Left lung (tissue), 10 donors: ENCODE results near the gene CREB3L4. TPM values are rescaled to one million over a fixed set of nuclear protein-coding genes. Genes with fewer than 3 reads are reported as not detected.

Source experiments
- ATAC-seq: fragments of 200-7000 bp; cut with Tn5 transposase; one replicate; pipeline ENCODE4 v1.9.1; 2020; ENCODE audit warnings: moderate library complexity
- DNase-seq, 4 donors: peaks; one replicate each; pipeline ENCODE4 v3.0.0-alpha.2; 2013 to 2020
- H3K27ac ChIP-seq, 2 donors: fragments of 200-600 bp; sonication (generic) in 1 of 2; one replicate each; pipeline versions ENCODE4 v1.5.0 to v1.8.0; 2020 to 2021
- H3K27me3 ChIP-seq, 2 donors: fragments of 200-600 bp; sonication (generic) in 1 of 2; one replicate each; pipeline versions ENCODE4 v1.5.0 to v1.8.0; 2020 to 2021
- H3K36me3 ChIP-seq, 2 donors: fragments of 200-600 bp; sonication (generic) in 1 of 2; one replicate each; pipeline versions ENCODE4 v1.5.0 to v1.8.0; 2020 to 2021
- H3K4me1 ChIP-seq, 2 donors: fragments of 200-600 bp; one replicate each; pipeline ENCODE4 v1.8.0; 2021
- H3K4me3 ChIP-seq, 2 donors: fragments of 200-600 bp; sonication (generic) in 1 of 2; one replicate each; pipeline versions ENCODE4 v1.5.0 to v1.8.0; 2020 to 2021; ENCODE audit warnings: mild to moderate bottlenecking in 1 of 2
- H3K9me3 ChIP-seq, 2 donors: fragments of 200-600 bp; sonication (generic) in 1 of 2; one replicate each; pipeline versions ENCODE4 v1.5.0 to v1.8.0; 2020 to 2021
- intact Hi-C, 2 donors: fragments of 100-400 bp; cut with DNase I; formaldehyde crosslinking; loops; one replicate each; pipeline versions ENCODE4 v1.11.2 to v1.14.2; 2022
- polyA plus RNA-seq, 6 donors: library from polyadenylated mRNA; unstranded; fragments of 120-200 nt; gene quantifications; one replicate each; pipeline ENCODE4 v1.2.1, GENCODE V29; 2013; ENCODE audit not compliant: insufficient read length in 6 of 6
- total RNA-seq, 2 donors: library from RNA; stranded (reverse); fragmentation: NEBNext Ultra II Directional; extraction: Animal tissue kit (Norgen Biotek cat#: 25700); gene quantifications; one replicate each; pipeline ENCODE4 v1.2.1, GENCODE V29; 2021
- TF ChIP-seq, protein P1 (sequence below), 2 donors: fragments of 200-600 bp; sonication (generic) in 1 of 2; IDR thresholded peaks; one replicate each; pipeline versions ENCODE4 v1.5.0 to v1.8.0; 2021; ENCODE audit warnings: antibody characterized with exemption in 2 of 2
- donor health status: DM: no; HTN: yes; CAD: no.
- donor health status: DM: no; HTN: no; CAD: no.

Gene CREB3L4
- total and polyA plus RNA-seq, 8 donors, result 9.3 to 44.3 (median 35.2) TPM

DNA sequence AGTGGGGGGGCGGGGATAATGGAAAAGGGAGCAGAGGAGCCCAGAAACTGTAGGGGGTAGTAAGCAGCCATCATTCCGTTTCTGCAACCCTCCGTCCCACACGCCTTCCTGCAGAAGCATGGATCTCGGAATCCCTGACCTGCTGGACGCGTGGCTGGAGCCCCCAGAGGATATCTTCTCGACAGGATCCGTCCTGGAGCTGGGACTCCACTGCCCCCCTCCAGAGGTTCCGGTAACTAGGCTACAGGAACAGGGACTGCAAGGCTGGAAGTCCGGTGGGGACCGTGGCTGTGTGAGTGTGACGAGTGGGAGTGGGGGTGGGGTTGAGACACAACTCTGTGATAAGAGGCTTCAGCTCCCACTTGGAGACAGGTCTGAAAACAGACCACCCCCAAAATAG lies 706 bp downstream of the CREB3L4 start:
- intact Hi-C loops, result no loop called here

GRCh38 chr1:153968972-153969371 lies 1.3 kb downstream of the CREB3L4 start:
- Histone ChIP-seq H3K27ac (no peak overlapping the region), H3K27me3 (no peaks in the 10 kb centered on the region), H3K36me3 (peaks cover 0 to 13% of the 10 kb centered on the region in 2 donors), H3K4me3 (no peak overlapping the region), H3K4me1 (peaks cover 0 to 49% of the 10 kb centered on the region in 2 donors), H3K9me3 (no peaks in the 10 kb centered on the region)
- no peak for DNase-seq
- TF ChIP-seq, protein P1, sequence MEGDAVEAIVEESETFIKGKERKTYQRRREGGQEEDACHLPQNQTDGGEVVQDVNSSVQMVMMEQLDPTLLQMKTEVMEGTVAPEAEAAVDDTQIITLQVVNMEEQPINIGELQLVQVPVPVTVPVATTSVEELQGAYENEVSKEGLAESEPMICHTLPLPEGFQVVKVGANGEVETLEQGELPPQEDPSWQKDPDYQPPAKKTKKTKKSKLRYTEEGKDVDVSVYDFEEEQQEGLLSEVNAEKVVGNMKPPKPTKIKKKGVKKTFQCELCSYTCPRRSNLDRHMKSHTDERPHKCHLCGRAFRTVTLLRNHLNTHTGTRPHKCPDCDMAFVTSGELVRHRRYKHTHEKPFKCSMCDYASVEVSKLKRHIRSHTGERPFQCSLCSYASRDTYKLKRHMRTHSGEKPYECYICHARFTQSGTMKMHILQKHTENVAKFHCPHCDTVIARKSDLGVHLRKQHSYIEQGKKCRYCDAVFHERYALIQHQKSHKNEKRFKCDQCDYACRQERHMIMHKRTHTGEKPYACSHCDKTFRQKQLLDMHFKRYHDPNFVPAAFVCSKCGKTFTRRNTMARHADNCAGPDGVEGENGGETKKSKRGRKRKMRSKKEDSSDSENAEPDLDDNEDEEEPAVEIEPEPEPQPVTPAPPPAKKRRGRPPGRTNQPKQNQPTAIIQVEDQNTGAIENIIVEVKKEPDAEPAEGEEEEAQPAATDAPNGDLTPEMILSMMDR (IDR thresholded peaks at IDR 0.05), result no peak
- ATAC-seq, result no peak
- intact Hi-C loops, result no loop called here

More for the DNA sequence above, 706 bp downstream of the CREB3L4 start:
- H3K4me3 ChIP-seq, result peak overlapping the region; percentile 56 to 59
- H3K27me3 ChIP-seq, result no peaks in the 10 kb centered on the region
- ATAC-seq, result no peak
- TF ChIP-seq, protein P1 (IDR thresholded peaks at IDR 0.05), result no peak
- peak overlapping the region; percentile 93 to 95 for H3K27ac ChIP-seq
- peaks cover 0 to 7% of the 10 kb centered on the region in 2 donors for H3K36me3 ChIP-seq
- no peaks in the 10 kb centered on the region for H3K9me3 ChIP-seq
- DNase-seq, result no peak
- H3K4me1 ChIP-seq, result peaks cover 0 to 53% of the 10 kb centered on the region in 2 donors

GRCh38 chr1:153970346-153970745 lies 2.6 kb downstream of the CREB3L4 start:
- Histone ChIP-seq H3K4me1 (peaks cover 0 to 38% of the 10 kb centered on the region in 2 donors), H3K36me3 (peaks cover 0 to 27% of the 10 kb centered on the region in 2 donors), H3K4me3 (no peak overlapping the region), H3K9me3 (no peaks in the 10 kb centered on the region), H3K27me3 (no peaks in the 10 kb centered on the region), H3K27ac (no peak overlapping the region)
- DNase-seq (no peak), ATAC-seq (no peak)
- intact Hi-C loops, result no loop called here
- TF ChIP-seq, protein P1 (IDR thresholded peaks at IDR 0.05), result no peak

GRCh38 chr1:153973071-153973470 lies 5.4 kb downstream of the CREB3L4 start:
- TF ChIP-seq, protein P1 (IDR thresholded peaks at IDR 0.05), result no peak
- H3K4me1 ChIP-seq, result peaks cover 10 to 38% of the 10 kb centered on the region in 2 donors
- no peak for DNase-seq
- H3K36me3 ChIP-seq, result peaks cover 0 to 33% of the 10 kb centered on the region in 2 donors
- H3K9me3 ChIP-seq, result no peaks in the 10 kb centered on the region
- intact Hi-C loops, result no loop called here
- no peak overlapping the region for H3K27ac ChIP-seq
- no peaks in the 10 kb centered on the region for H3K27me3 ChIP-seq
- H3K4me3 ChIP-seq, result no peak overlapping the region
- ATAC-seq, result no peak

DNA sequence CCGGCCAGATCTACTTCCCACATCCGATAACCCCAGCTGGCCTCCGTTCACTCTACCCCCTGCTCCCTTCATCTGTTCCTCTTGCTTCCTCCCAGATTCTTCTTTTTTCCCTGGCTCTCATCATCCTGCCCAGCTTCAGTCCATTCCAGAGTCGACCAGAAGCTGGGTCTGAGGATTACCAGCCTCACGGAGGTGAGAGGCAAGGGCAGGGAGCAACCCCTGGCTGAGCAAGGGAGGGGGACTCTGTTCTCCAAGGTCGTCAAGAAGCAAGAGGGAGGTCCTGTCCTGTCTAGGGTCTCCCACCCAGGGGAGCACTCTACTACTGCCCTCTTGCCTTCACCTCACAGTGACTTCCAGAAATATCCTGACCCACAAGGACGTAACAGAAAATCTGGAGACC lies 5.8 kb downstream of the CREB3L4 start:
- Histone ChIP-seq H3K4me1 (peaks cover 14 to 38% of the 10 kb centered on the region in 2 donors), H3K27me3 (no peaks in the 10 kb centered on the region), H3K9me3 (no peaks in the 10 kb centered on the region), H3K36me3 (peaks cover 0 to 33% of the 10 kb centered on the region in 2 donors), H3K27ac (no peak overlapping the region), H3K4me3 (no peak overlapping the region)
- no peak for ATAC-seq
- DNase-seq, result no peak
- intact Hi-C loops, result no loop called here
- TF ChIP-seq, protein P1 (IDR thresholded peaks at IDR 0.05), result no peak
